H1 (cell line): ENCODE measurements around the gene CYP4B1. TPM values are rescaled to one million over a fixed set of nuclear protein-coding genes. Genes with fewer than 3 reads are reported as not detected.

Experiments used
- CTCF ChIA-PET: fragments of 300-600 bp; sonication (Branson Sonifier 250); formaldehyde crosslinking; loops from one replicate; lab custom pipeline; 2021; ENCODE audit not compliant: partially characterized antibody; lab: Charles Lee
- POLR2A ChIA-PET: fragments of 300-600 bp; sonication (Branson Sonifier 250); formaldehyde crosslinking; loops from one replicate; lab custom pipeline; 2021; ENCODE audit warnings: inconsistent platforms; ENCODE audit not compliant: partially characterized antibody; lab: Charles Lee
- DNase-seq, 2 experiments: peaks; one replicate each; pipeline versions ENCODE4 v3.0.0 to v3.0.0-alpha.2; 2010 to 2022; ENCODE audit warnings: low spot score in 2 of 2, low read depth in 1 of 2, mixed read lengths in 1 of 2
- FAIRE-seq: peaks from 2 replicates; lab custom pipeline; 2011; peaks lifted over from hg19 to GRCh38; lab: Jason Lieb, UNC
- H2AFZ ChIP-seq: 2 replicates; pipeline ENCODE4 v1.8.1; 2012; ENCODE audit warnings: low read length, inconsistent platforms
- H2AK5ac ChIP-seq: 2 replicates; pipeline ENCODE4 v1.6.1; 2013; ENCODE audit warnings: low read depth, low read length
- H2BK120ac ChIP-seq: replicated peaks from 2 replicates; pipeline ENCODE3; 2013; ENCODE audit warnings: low read depth, low read length, inconsistent platforms
- H2BK12ac ChIP-seq: 2 replicates; pipeline ENCODE4 v1.6.1; 2013; ENCODE audit warnings: low read depth, low read length
- H2BK15ac ChIP-seq: 2 replicates; pipeline ENCODE4 v1.6.1; 2013; ENCODE audit warnings: low read length
- H2BK20ac ChIP-seq: 2 replicates; pipeline ENCODE4 v1.6.1; 2013; ENCODE audit warnings: low read length
- H2BK5ac ChIP-seq: 2 replicates; pipeline ENCODE4 v1.6.1; 2013; ENCODE audit warnings: low read depth, low read length
- H3K14ac ChIP-seq: 2 replicates; pipeline ENCODE4 v1.6.1; 2013; ENCODE audit warnings: inconsistent platforms; ENCODE audit not compliant: insufficient read length
- H3K18ac ChIP-seq: 2 replicates; pipeline ENCODE4 v1.6.1; 2013; ENCODE audit warnings: low read length; ENCODE audit errors: extremely low read depth
- H3K23ac ChIP-seq: 2 replicates; pipeline ENCODE4 v1.6.1; 2013; ENCODE audit warnings: inconsistent platforms; ENCODE audit not compliant: insufficient read length
- H3K23me2 ChIP-seq: 2 replicates; pipeline ENCODE4 v1.6.1; 2013; ENCODE audit warnings: low read depth, low read length
- H3K27ac ChIP-seq: 2 replicates; pipeline ENCODE4 v1.6.1; 2011; ENCODE audit warnings: low read depth, low read length, inconsistent platforms
- H3K27me3 ChIP-seq, 4 experiments: replicated peaks in 1 of 4; 1 replicate in 1 of 4; 2 replicates in 3 of 4; pipeline versions ENCODE4 v1.6.1 to v1.8.1; 2011 to 2013; ENCODE audit warnings: low read length in 3 of 4, mild to moderate bottlenecking in 3 of 4, inconsistent platforms in 2 of 4, mixed read lengths in 2 of 4, moderate library complexity in 1 of 4; ENCODE audit not compliant: control insufficient read depth in 3 of 4, insufficient read depth in 3 of 4; ENCODE audit errors: extremely low read depth in 1 of 4
- H3K36me3 ChIP-seq, 4 experiments: 2 replicates each; pipeline versions ENCODE4 v1.6.1 to v1.8.1; 2011 to 2013; ENCODE audit warnings: mild to moderate bottlenecking in 4 of 4, low read length in 3 of 4, moderate library complexity in 2 of 4, control low read depth in 1 of 4, inconsistent platforms in 1 of 4; ENCODE audit not compliant: insufficient read depth in 4 of 4, control insufficient read depth in 2 of 4
- H3K4ac ChIP-seq: replicated peaks from 2 replicates; pipeline ENCODE3; 2013; ENCODE audit warnings: low read length, low read depth, mixed read lengths, inconsistent platforms; ENCODE audit not compliant: insufficient read length
- H3K4me1 ChIP-seq, 4 experiments: replicated peaks in 1 of 4; 1 replicate in 1 of 4; 2 replicates in 3 of 4; pipeline versions ENCODE4 v1.6.1 to v1.8.1; 2011 to 2013; ENCODE audit warnings: low read length in 3 of 4, inconsistent platforms in 2 of 4, mixed read lengths in 1 of 4; ENCODE audit not compliant: insufficient read depth in 4 of 4, control insufficient read depth in 3 of 4
- H3K4me2 ChIP-seq, 2 experiments: 2 replicates each; pipeline versions ENCODE4 v1.6.1 to v1.8.1; 2011 to 2013; ENCODE audit warnings: low read depth in 2 of 2, low read length in 2 of 2, control low read depth in 1 of 2, inconsistent platforms in 1 of 2, mild to moderate bottlenecking in 1 of 2; ENCODE audit not compliant: insufficient read depth in 1 of 2
- H3K4me3 ChIP-seq, 4 experiments: fragments of 200-600, 300-600 bp in 1 of 4; sonication (generic), shearing (Covaris generic), sonication (Bioruptor Twin) in 1 of 4; 2 replicates each; pipeline versions ENCODE4 v1.5.1 to v1.8.1; 2011 to 2016; ENCODE audit warnings: low read length in 4 of 4, low read depth in 3 of 4, control low read depth in 2 of 4, inconsistent platforms in 2 of 4, mild to moderate bottlenecking in 2 of 4, mixed read lengths in 1 of 4, moderate library complexity in 1 of 4; ENCODE audit not compliant: insufficient read depth in 2 of 4; ENCODE audit errors: extremely low read depth in 1 of 4
- H3K56ac ChIP-seq: replicated peaks from 2 replicates; pipeline ENCODE3; 2013; ENCODE audit warnings: low read depth, mild to moderate bottlenecking, mixed read lengths, low read length, inconsistent platforms; ENCODE audit not compliant: insufficient read length
- H3K79me1 ChIP-seq: 2 replicates; pipeline ENCODE4 v1.6.1; 2013; ENCODE audit warnings: low read depth, low read length, control low read depth
- H3K79me2 ChIP-seq, 2 experiments: 2 replicates each; pipeline versions ENCODE4 v1.6.1 to v1.8.1; 2012 to 2013; ENCODE audit warnings: low read length in 2 of 2, mild to moderate bottlenecking in 2 of 2, inconsistent platforms in 1 of 2; ENCODE audit not compliant: insufficient read depth in 2 of 2, control insufficient read depth in 1 of 2
- H3K9ac ChIP-seq, 4 experiments: replicated peaks in 1 of 4; 1 replicate in 1 of 4; 2 replicates in 3 of 4; pipeline versions ENCODE4 v1.6.1 to v1.8.1; 2011 to 2013; ENCODE audit warnings: low read depth in 3 of 4, low read length in 3 of 4, control low read depth in 2 of 4, mild to moderate bottlenecking in 2 of 4, moderate library complexity in 2 of 4, inconsistent platforms in 1 of 4; ENCODE audit errors: extremely low read depth in 1 of 4
- H3K9me3 ChIP-seq, 2 experiments: 2 replicates each; pipeline versions ENCODE4 v1.6.1 to v1.8.1; 2012 to 2013; ENCODE audit warnings: mild to moderate bottlenecking in 2 of 2, moderate library complexity in 2 of 2, control low read depth in 1 of 2, inconsistent platforms in 1 of 2, low read depth in 1 of 2, low read length in 1 of 2, mixed read lengths in 1 of 2; ENCODE audit not compliant: insufficient read depth in 2 of 2
- H4K20me1 ChIP-seq, 2 experiments: replicated peaks in 1 of 2; 2 replicates each; pipeline versions ENCODE3 to v1.8.1; 2011 to 2013; ENCODE audit warnings: inconsistent platforms in 2 of 2, low read length in 2 of 2, mild to moderate bottlenecking in 1 of 2; ENCODE audit not compliant: insufficient read depth in 2 of 2, control insufficient read depth in 1 of 2
- H4K5ac ChIP-seq: 2 replicates; pipeline ENCODE4 v1.6.1; 2013; ENCODE audit warnings: low read length, low read depth, mixed read lengths, inconsistent platforms; ENCODE audit not compliant: insufficient read length
- H4K8ac ChIP-seq: 2 replicates; pipeline ENCODE4 v1.8.0; 2013; ENCODE audit warnings: mild to moderate bottlenecking, moderate library complexity, low read length, inconsistent platforms; ENCODE audit not compliant: insufficient read depth; ENCODE audit errors: extremely low read depth
- H4K91ac ChIP-seq: replicated peaks from 2 replicates; pipeline ENCODE3; 2013; ENCODE audit warnings: low read length, mixed read lengths, inconsistent platforms; ENCODE audit not compliant: insufficient read length
- GABPA ChIP-seq: IDR thresholded peaks from 2 replicates; pipeline ENCODE4 v1.6.1; 2011; ENCODE audit warnings: mild to moderate bottlenecking, low read length, moderate library complexity, borderline replicate concordance; ENCODE audit not compliant: insufficient read depth
- RFX5 ChIP-seq: IDR thresholded peaks from 2 replicates; pipeline ENCODE4 v1.6.1; 2011; ENCODE audit warnings: low read depth, low read length, improper control_type of control experiment, borderline replicate concordance
- TAF1 ChIP-seq: IDR thresholded peaks from 2 replicates; pipeline ENCODE4 v1.6.1; 2011; ENCODE audit warnings: mild to moderate bottlenecking, low read depth, low read length
- WGBS, 2 experiments: shearing (Covaris generic) in 1 of 2; methylation state at CpG; one replicate each; pipeline versions ENCODE4 v1.1.6 to v1.1.7; 2013 to 2015; ENCODE audit warnings: low lambda C conversion rate in 2 of 2, mixed read lengths in 2 of 2, inconsistent platforms in 1 of 2, low coverage in 1 of 2, missing lambda C conversion rate in 1 of 2; ENCODE audit not compliant: insufficient replicate concordance in 2 of 2, insufficient coverage in 1 of 2, insufficient read length in 1 of 2; ENCODE audit errors: extremely low coverage in 1 of 2, missing lambda C conversion rate in 1 of 2; 5-methylcytosine and 5-hydroxymethylcytosine counted together
- polyA plus RNA-seq, 7 experiments: library from polyadenylated mRNA; depleted of rRNA in 3 of 7; stranded (reverse) in 5 of 7; unstranded in 2 of 7; fragments of >200 nt in 5 of 7; fragments of 200-250 nt in 2 of 7; gene quantifications; 1 replicate in 5 of 7; 2 replicates in 1 of 7; 4 replicates in 1 of 7; pipeline versions ENCODE4 v1.2.1 to v1.2.3, GENCODE V29; 2011 to 2013; ENCODE audit warnings: missing spikeins in 2 of 7, mixed read lengths in 2 of 7
- total RNA-seq: library from RNA; stranded (reverse); fragmentation: NEBNext Ultra II Directional; extraction: Animal tissue kit (Norgen Biotek cat#: 25700); gene quantifications from 2 replicates; pipeline ENCODE4 v1.2.1, GENCODE V29; 2021
- TF ChIP-seq, protein P1 (sequence below), 3 experiments: IDR thresholded peaks; 1 replicate in 2 of 3; 2 replicates in 1 of 3; pipeline versions ENCODE4 v1.5.1 to v1.6.1; 2011; ENCODE audit warnings: low read length in 3 of 3, mild to moderate bottlenecking in 3 of 3, inconsistent platforms in 2 of 3, low read depth in 1 of 3, moderate library complexity in 1 of 3; ENCODE audit not compliant: insufficient read depth in 1 of 3; ENCODE audit errors: control extremely low read depth in 1 of 3

The CYP4B1 gene
- total and polyA plus RNA-seq, 2 of the 8 experiments (the other 6 are each of a cell fraction or from before 2014, with no cell fraction given), result 0.23 TPM; not detected in 1

DNA sequence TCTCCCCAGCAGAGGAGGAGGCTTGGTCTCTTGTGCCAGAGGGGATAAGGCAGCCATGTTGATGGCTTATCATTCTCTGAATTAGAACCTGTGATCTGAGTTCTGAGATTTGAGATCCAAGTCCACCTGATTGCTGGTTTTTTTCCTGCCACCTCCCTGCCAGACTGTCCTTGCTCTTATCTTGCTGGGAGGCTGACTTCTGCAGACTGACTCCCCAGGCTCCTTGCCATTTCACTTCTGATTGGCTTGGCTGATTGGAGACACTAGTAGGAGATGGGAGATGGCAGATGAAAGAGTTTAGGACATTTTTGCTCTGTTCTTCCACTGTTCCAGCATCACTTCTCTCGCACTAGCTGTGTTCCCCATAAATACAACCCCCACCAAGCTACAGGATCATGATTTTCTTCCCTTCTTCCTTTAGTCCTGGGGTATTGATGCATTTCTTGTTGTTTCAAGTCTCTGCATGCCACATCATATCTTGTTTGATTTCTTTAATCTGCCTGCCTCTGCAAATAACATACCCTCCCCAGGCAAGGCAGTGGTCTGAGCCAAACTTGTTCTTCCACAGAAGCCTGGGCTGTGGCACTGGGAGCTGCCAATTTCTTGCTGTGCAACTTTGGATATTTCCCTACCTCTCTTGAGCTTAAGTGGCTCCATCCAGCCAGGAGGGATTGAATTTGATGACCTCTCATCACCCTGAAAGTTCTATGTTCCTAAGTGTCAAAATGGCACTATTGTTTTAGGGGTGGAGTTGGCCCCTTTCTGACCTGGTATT, 963 bp upstream of the CYP4B1 start:
- Histone ChIP-seq H4K5ac (no peak overlapping the region), H2BK20ac (no peak overlapping the region), H3K9me3 (peaks cover 0 to 4% of the 10 kb centered on the region in 2 experiments; a peak in 1 of 4 replicates), H3K79me1 (no peaks in the 10 kb centered on the region), H2AFZ (0 out of 2 replicates have a peak overlapping the region, but pooled peaks have one; percentile 13), H2BK12ac (no peak overlapping the region), H2BK120ac (no peak overlapping the region), H3K23ac (no peak overlapping the region), H4K20me1 (no peaks in the 10 kb centered on the region), H3K4ac (no peak overlapping the region), H3K79me2 (no peaks in the 10 kb centered on the region), H3K4me2 (no peak overlapping the region), H3K27ac (no peak overlapping the region), H3K36me3 (no peaks in the 10 kb centered on the region), H3K27me3 (no peaks in the 10 kb centered on the region), H4K8ac (no peak overlapping the region), H3K56ac (no peak overlapping the region), H2BK5ac (no peak overlapping the region), H2BK15ac (no peak overlapping the region), H3K18ac (no peak overlapping the region), H3K23me2 (no peaks in the 10 kb centered on the region), H3K4me1 (no peaks in the 10 kb centered on the region), H3K9ac (no peak overlapping the region), H4K91ac (no peak overlapping the region), H3K4me3 (no peak overlapping the region), H2AK5ac (no peak overlapping the region), H3K14ac (no peak overlapping the region)
- 63% methylated on average over 1 of the region's 1 CpG; no CpG with 5 or more reads in 1 of the 2 experiments for WGBS, 2 experiments
- CTCF ChIA-PET, result no interaction called here
- TF ChIP-seq RFX5, result no peak
- TF ChIP-seq TAF1, result no peak
- TF ChIP-seq GABPA, result no peak
- TF ChIP-seq, protein P1, sequence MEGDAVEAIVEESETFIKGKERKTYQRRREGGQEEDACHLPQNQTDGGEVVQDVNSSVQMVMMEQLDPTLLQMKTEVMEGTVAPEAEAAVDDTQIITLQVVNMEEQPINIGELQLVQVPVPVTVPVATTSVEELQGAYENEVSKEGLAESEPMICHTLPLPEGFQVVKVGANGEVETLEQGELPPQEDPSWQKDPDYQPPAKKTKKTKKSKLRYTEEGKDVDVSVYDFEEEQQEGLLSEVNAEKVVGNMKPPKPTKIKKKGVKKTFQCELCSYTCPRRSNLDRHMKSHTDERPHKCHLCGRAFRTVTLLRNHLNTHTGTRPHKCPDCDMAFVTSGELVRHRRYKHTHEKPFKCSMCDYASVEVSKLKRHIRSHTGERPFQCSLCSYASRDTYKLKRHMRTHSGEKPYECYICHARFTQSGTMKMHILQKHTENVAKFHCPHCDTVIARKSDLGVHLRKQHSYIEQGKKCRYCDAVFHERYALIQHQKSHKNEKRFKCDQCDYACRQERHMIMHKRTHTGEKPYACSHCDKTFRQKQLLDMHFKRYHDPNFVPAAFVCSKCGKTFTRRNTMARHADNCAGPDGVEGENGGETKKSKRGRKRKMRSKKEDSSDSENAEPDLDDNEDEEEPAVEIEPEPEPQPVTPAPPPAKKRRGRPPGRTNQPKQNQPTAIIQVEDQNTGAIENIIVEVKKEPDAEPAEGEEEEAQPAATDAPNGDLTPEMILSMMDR (IDR thresholded peaks at IDR 0.05; ENCODE audit: control extremely low read depth in 1 of 3, insufficient read depth in 1 of 3, low read depth in 1 of 3, low read length in 3 of 3), result no peak
- FAIRE-seq, result no peak
- POLR2A ChIA-PET, result no interaction called here
- DNase-seq, result no peak
